GM21723 (cell line): Measurements from ENCODE around the gene BTBD2.

Experiments
- ATAC-seq: cut with Tn5 transposase; IDR thresholded peaks from one replicate; pipeline ENCODE4 v1.9.1; 2021; ENCODE audit warnings: mild to moderate bottlenecking, moderate library complexity; ENCODE audit not compliant: unreplicated experiment

Gene BTBD2

DNA sequence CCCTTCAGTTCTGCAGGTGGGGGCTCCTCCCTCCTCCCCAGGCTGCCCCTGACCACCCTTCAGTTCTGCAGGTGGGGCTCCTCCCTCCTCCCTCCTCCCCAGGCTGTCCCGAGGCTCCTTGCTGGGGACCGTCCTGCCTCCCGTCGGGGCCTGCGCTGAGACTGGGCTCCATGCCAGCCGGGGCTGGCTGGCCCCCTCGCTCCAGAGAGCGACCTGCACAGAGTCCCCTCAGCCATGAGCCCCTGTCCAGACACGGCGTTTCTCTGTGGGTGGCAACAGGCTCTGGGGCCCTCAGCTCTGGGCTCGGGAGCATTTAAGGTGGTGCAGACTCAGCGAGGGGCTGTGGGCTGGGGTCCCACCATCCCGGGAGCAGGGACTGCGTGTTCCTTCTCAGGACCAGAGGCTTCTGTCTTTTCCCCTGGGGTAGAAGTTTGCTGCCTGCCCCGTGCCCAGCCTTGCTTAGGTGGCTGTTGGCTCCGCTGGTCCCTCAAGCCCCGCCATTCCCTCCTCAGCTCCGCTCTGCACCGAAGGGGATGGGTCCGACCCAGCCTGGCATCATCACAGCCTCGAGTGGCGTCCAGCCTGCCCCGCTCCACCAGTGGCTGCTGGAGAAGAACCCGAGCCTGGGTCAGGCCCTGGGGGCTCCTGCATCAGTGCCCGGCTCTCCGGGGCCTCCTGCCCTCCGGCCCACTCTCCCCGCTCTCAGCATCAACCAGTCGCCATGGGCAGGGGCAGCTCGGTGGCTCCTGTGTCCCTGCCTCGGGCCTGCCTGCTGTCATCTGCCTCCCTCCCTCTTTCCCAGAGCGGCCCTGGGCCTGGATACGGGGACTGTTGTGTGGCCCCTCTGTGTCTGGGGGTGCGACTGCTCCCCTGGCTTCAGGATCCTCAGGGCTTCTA is 47.0 kb downstream of the BTBD2 start:
- no peak for ATAC-seq

DNA sequence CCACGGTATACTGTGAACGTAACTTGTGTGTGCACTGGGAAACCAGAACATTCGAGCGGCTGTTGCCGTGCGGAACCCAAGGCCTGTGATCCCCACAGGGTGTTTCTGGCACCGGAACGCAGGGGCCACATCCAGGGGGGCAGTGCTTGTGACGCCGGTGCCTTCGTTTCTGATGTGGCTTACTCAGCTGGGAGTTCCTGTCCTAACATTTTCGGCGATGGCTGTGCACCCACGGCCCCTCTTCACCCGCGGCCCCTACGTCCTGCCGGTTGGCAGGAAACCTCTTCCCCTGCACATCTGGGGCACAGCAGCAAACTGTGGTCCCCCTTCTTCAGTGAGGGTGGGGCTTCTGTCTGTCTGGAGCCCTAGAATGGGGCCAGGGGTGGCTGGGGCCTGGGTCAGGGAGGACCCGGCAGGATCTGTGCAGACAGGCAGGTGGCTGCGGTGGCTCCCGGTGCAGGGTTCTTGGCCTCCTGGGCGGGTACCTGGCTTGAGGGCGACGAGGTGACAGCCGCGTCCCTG is 48.4 kb downstream of the BTBD2 start:
- no peak for ATAC-seq

DNA sequence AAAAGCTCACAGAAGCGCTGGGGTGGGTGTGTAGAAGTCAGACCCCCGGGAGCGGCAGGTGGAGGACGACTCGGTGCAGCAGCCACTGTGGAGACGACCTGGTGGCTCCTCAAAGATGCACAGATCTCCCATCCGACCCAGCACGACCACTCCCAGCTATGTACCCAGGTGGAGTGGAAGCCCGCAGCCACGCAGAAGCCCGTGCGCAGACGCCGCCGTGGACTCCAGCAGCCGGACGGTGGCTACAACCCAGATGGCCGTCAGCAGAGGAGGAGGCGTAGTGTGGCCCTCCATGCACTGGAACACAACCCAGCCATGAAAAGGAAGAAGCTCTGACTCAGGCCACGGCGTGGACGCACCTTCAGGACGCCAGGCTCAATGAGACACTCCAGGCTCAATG is 52.8 kb downstream of the BTBD2 start:
- no peak for ATAC-seq

GRCh38 chr19:1961000-1961883 is 54.3 kb downstream of the BTBD2 start:
- ATAC-seq = no peak

- ATAC-seq = no peak
Measured at GRCh38 chr19:1959928-1960589, 55.5 kb downstream of the BTBD2 start.

GRCh38 chr19:1957562-1958248 is 57.8 kb downstream of the BTBD2 start:
- ATAC-seq = no peak

- ATAC-seq = no peak
Measured at GRCh38 chr19:1956868-1957492, 58.5 kb downstream of the BTBD2 start.

DNA sequence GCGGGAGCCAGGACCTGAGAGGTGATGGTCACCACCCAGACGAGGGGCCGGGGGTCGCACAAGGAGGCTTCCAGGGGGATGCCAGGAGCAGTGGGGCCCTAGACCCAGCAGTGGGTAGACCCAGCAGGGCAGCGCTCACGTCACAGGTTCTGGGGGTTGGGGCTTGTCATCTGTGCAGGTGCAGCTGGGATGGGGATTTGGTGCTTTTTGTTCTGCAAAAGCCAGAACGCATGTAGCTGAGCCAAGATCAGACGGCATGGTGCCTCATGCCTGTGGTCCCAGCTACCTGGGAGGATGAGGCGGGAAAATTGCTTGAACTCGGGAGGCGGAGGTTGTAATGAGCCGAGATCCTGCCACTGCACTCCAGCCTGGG is 59.4 kb downstream of the BTBD2 start:
- no peak for ATAC-seq

- no peak for ATAC-seq
Measured at GRCh38 chr19:1955171-1956121, 60.1 kb downstream of the BTBD2 start.

- no peak for ATAC-seq
Measured at GRCh38 chr19:1954532-1954933, 61.0 kb downstream of the BTBD2 start.

DNA sequence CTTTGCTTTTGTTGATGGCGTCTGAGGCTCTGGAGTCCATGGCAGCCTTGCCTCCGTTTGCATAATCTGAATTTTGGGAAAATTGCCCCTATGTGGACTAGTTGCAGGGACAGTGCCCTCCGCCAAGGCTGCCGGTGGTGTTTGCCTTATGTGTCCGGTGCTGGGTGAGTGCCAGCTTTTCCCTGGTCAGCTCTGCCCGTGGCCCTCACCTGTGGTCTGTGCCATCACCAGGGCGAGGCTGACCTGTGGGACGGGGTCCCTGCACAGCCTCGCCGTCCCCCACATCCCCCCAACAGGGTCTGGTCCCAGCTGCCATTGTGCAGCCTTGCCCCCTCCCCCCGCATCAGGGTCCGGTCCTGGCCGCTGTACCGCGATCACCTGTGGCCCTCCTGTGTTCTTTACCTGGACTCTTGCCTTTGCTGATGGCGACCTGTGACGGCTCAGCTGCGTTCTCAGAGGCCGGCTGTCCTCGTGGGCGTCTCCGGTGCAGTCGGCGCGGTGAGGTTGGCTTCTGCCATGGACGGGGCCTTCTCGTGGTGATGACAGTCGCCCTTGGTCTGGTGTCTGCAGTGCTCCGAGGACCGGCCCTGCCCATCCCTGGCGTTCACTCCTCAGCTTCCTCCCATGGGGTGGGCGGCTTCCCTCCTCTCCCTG is 61.9 kb downstream of the BTBD2 start:
- no peak for ATAC-seq

DNA sequence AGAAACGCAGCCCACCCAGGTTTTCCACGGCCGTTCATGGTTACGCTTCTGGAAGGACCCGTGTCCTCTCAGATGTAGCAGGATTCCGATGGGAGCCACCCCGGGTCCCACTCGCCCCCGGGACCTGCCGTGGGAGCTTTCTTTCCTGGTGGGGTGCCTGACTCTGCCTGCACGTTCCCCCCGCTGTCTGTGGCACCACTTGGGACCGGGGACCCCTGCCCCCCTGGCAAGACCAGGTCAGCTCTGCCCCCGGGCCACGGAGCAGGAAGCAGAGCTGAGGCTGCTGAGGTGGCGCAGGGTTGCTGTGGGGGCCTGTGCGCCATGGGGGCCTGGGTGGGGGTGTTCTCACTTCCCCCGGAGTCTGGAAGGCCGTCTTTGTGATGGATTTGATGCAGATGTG is 62.5 kb downstream of the BTBD2 start:
- no peak for ATAC-seq

DNA sequence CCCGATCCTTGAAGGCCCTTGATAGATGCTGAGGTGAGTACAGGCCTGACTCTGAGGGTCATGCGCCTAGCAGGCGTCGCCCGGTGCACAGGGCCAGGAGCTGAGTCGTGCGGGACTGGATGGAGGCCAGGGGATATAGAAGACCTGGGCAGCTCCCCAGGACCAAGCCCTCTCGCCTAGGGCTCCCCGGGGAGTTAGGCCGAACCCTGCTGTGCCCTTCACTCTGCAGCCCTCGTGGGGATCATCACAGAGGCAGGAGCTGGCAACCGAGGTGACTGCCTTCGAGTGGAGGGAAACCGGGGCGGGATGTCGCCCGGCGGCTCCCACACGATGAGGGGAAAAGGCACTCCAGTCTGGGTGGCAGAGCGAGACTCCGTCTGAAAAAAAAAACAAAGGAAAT is 62.9 kb downstream of the BTBD2 start:
- no peak for ATAC-seq

GRCh38 chr19:1950640-1951039 is 64.9 kb downstream of the BTBD2 start:
- ATAC-seq = no peak

GRCh38 chr19:1949304-1950101 is 66.0 kb downstream of the BTBD2 start:
- ATAC-seq = no peak

DNA sequence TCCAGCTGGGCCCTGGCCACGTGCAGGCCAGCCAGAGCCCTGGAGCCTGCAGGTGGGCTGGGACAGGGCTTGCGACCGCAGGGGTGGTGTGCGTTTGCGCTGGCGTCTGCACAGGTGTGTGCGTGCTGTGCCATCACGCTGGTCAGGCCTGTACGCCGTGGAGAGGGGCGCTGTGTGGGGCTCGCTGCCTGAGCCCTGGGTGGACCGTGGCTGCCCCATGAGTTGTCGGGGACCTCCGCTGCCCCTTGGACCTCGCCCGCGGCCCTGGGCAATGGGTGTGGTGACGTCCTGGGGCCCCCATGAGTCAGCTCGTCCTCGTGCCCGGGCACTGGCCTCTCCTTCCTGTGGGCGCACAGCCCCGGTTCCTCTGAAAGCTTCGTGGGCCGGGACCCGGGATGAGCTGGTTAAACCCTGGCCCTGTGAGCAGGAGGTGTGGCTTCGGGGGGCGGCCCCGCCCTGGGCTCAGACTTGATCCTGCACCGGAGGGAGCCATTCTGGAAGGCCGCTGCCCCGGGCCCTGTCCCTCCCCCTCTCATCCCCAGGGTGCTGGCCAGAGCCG is 67.8 kb downstream of the BTBD2 start:
- ATAC-seq = no peak

GRCh38 chr19:1945899-1946298 is 69.6 kb downstream of the BTBD2 start:
- no peak for ATAC-seq
